H1 (cell line): ENCODE results near the gene GAB2. TPM values are rescaled to one million over a fixed set of nuclear protein-coding genes. Genes with fewer than 3 reads are reported as not detected.
"Not testable (repeated sequence)": the region's sequence is repeated elsewhere in the genome, so short reads cannot be mapped to it uniquely, and the experiment has no call there.

Source experiments
- CTCF ChIA-PET: fragments of 300-600 bp; sonication (Branson Sonifier 250); formaldehyde crosslinking; loops from one replicate; lab custom pipeline; 2021; ENCODE audit not compliant: partially characterized antibody; lab: Charles Lee
- POLR2A ChIA-PET: fragments of 300-600 bp; sonication (Branson Sonifier 250); formaldehyde crosslinking; loops from one replicate; lab custom pipeline; 2021; ENCODE audit warnings: inconsistent platforms; ENCODE audit not compliant: partially characterized antibody; lab: Charles Lee
- DNase-seq, 2 experiments: peaks; one replicate each; pipeline versions ENCODE4 v3.0.0 to v3.0.0-alpha.2; 2010 to 2022; ENCODE audit warnings: low spot score in 2 of 2, low read depth in 1 of 2, mixed read lengths in 1 of 2
- FAIRE-seq: peaks from 2 replicates; lab custom pipeline; 2011; peaks lifted over from hg19 to GRCh38; lab: Jason Lieb, UNC
- H2AFZ ChIP-seq: 2 replicates; pipeline ENCODE4 v1.8.1; 2012; ENCODE audit warnings: low read length, inconsistent platforms
- H2AK5ac ChIP-seq: 2 replicates; pipeline ENCODE4 v1.6.1; 2013; ENCODE audit warnings: low read depth, low read length
- H2BK120ac ChIP-seq: replicated peaks from 2 replicates; pipeline ENCODE3; 2013; ENCODE audit warnings: low read depth, low read length, inconsistent platforms
- H2BK12ac ChIP-seq: 2 replicates; pipeline ENCODE4 v1.6.1; 2013; ENCODE audit warnings: low read depth, low read length
- H2BK15ac ChIP-seq: 2 replicates; pipeline ENCODE4 v1.6.1; 2013; ENCODE audit warnings: low read length
- H2BK20ac ChIP-seq: 2 replicates; pipeline ENCODE4 v1.6.1; 2013; ENCODE audit warnings: low read length
- H2BK5ac ChIP-seq: 2 replicates; pipeline ENCODE4 v1.6.1; 2013; ENCODE audit warnings: low read depth, low read length
- H3K14ac ChIP-seq: 2 replicates; pipeline ENCODE4 v1.6.1; 2013; ENCODE audit warnings: inconsistent platforms; ENCODE audit not compliant: insufficient read length
- H3K18ac ChIP-seq: 2 replicates; pipeline ENCODE4 v1.6.1; 2013; ENCODE audit warnings: low read length; ENCODE audit errors: extremely low read depth
- H3K23ac ChIP-seq: 2 replicates; pipeline ENCODE4 v1.6.1; 2013; ENCODE audit warnings: inconsistent platforms; ENCODE audit not compliant: insufficient read length
- H3K23me2 ChIP-seq: 2 replicates; pipeline ENCODE4 v1.6.1; 2013; ENCODE audit warnings: low read depth, low read length
- H3K27ac ChIP-seq: 2 replicates; pipeline ENCODE4 v1.6.1; 2011; ENCODE audit warnings: low read depth, low read length, inconsistent platforms
- H3K27me3 ChIP-seq, 4 experiments: replicated peaks in 1 of 4; 1 replicate in 1 of 4; 2 replicates in 3 of 4; pipeline versions ENCODE4 v1.6.1 to v1.8.1; 2011 to 2013; ENCODE audit warnings: low read length in 3 of 4, mild to moderate bottlenecking in 3 of 4, inconsistent platforms in 2 of 4, mixed read lengths in 2 of 4, moderate library complexity in 1 of 4; ENCODE audit not compliant: control insufficient read depth in 3 of 4, insufficient read depth in 3 of 4; ENCODE audit errors: extremely low read depth in 1 of 4
- H3K36me3 ChIP-seq, 4 experiments: 2 replicates each; pipeline versions ENCODE4 v1.6.1 to v1.8.1; 2011 to 2013; ENCODE audit warnings: mild to moderate bottlenecking in 4 of 4, low read length in 3 of 4, moderate library complexity in 2 of 4, control low read depth in 1 of 4, inconsistent platforms in 1 of 4; ENCODE audit not compliant: insufficient read depth in 4 of 4, control insufficient read depth in 2 of 4
- H3K4ac ChIP-seq: replicated peaks from 2 replicates; pipeline ENCODE3; 2013; ENCODE audit warnings: low read length, low read depth, mixed read lengths, inconsistent platforms; ENCODE audit not compliant: insufficient read length
- H3K4me1 ChIP-seq, 4 experiments: replicated peaks in 1 of 4; 1 replicate in 1 of 4; 2 replicates in 3 of 4; pipeline versions ENCODE4 v1.6.1 to v1.8.1; 2011 to 2013; ENCODE audit warnings: low read length in 3 of 4, inconsistent platforms in 2 of 4, mixed read lengths in 1 of 4; ENCODE audit not compliant: insufficient read depth in 4 of 4, control insufficient read depth in 3 of 4
- H3K4me2 ChIP-seq, 2 experiments: 2 replicates each; pipeline versions ENCODE4 v1.6.1 to v1.8.1; 2011 to 2013; ENCODE audit warnings: low read depth in 2 of 2, low read length in 2 of 2, control low read depth in 1 of 2, inconsistent platforms in 1 of 2, mild to moderate bottlenecking in 1 of 2; ENCODE audit not compliant: insufficient read depth in 1 of 2
- H3K4me3 ChIP-seq, 4 experiments: fragments of 200-600, 300-600 bp in 1 of 4; sonication (generic), shearing (Covaris generic), sonication (Bioruptor Twin) in 1 of 4; 2 replicates each; pipeline versions ENCODE4 v1.5.1 to v1.8.1; 2011 to 2016; ENCODE audit warnings: low read length in 4 of 4, low read depth in 3 of 4, control low read depth in 2 of 4, inconsistent platforms in 2 of 4, mild to moderate bottlenecking in 2 of 4, mixed read lengths in 1 of 4, moderate library complexity in 1 of 4; ENCODE audit not compliant: insufficient read depth in 2 of 4; ENCODE audit errors: extremely low read depth in 1 of 4
- H3K56ac ChIP-seq: replicated peaks from 2 replicates; pipeline ENCODE3; 2013; ENCODE audit warnings: low read depth, mild to moderate bottlenecking, mixed read lengths, low read length, inconsistent platforms; ENCODE audit not compliant: insufficient read length
- H3K79me1 ChIP-seq: 2 replicates; pipeline ENCODE4 v1.6.1; 2013; ENCODE audit warnings: low read depth, low read length, control low read depth
- H3K79me2 ChIP-seq, 2 experiments: 2 replicates each; pipeline versions ENCODE4 v1.6.1 to v1.8.1; 2012 to 2013; ENCODE audit warnings: low read length in 2 of 2, mild to moderate bottlenecking in 2 of 2, inconsistent platforms in 1 of 2; ENCODE audit not compliant: insufficient read depth in 2 of 2, control insufficient read depth in 1 of 2
- H3K9ac ChIP-seq, 4 experiments: replicated peaks in 1 of 4; 1 replicate in 1 of 4; 2 replicates in 3 of 4; pipeline versions ENCODE4 v1.6.1 to v1.8.1; 2011 to 2013; ENCODE audit warnings: low read depth in 3 of 4, low read length in 3 of 4, control low read depth in 2 of 4, mild to moderate bottlenecking in 2 of 4, moderate library complexity in 2 of 4, inconsistent platforms in 1 of 4; ENCODE audit errors: extremely low read depth in 1 of 4
- H3K9me3 ChIP-seq, 2 experiments: 2 replicates each; pipeline versions ENCODE4 v1.6.1 to v1.8.1; 2012 to 2013; ENCODE audit warnings: mild to moderate bottlenecking in 2 of 2, moderate library complexity in 2 of 2, control low read depth in 1 of 2, inconsistent platforms in 1 of 2, low read depth in 1 of 2, low read length in 1 of 2, mixed read lengths in 1 of 2; ENCODE audit not compliant: insufficient read depth in 2 of 2
- H4K20me1 ChIP-seq, 2 experiments: replicated peaks in 1 of 2; 2 replicates each; pipeline versions ENCODE3 to v1.8.1; 2011 to 2013; ENCODE audit warnings: inconsistent platforms in 2 of 2, low read length in 2 of 2, mild to moderate bottlenecking in 1 of 2; ENCODE audit not compliant: insufficient read depth in 2 of 2, control insufficient read depth in 1 of 2
- H4K5ac ChIP-seq: 2 replicates; pipeline ENCODE4 v1.6.1; 2013; ENCODE audit warnings: low read length, low read depth, mixed read lengths, inconsistent platforms; ENCODE audit not compliant: insufficient read length
- H4K8ac ChIP-seq: 2 replicates; pipeline ENCODE4 v1.8.0; 2013; ENCODE audit warnings: mild to moderate bottlenecking, moderate library complexity, low read length, inconsistent platforms; ENCODE audit not compliant: insufficient read depth; ENCODE audit errors: extremely low read depth
- H4K91ac ChIP-seq: replicated peaks from 2 replicates; pipeline ENCODE3; 2013; ENCODE audit warnings: low read length, mixed read lengths, inconsistent platforms; ENCODE audit not compliant: insufficient read length
- WGBS, 2 experiments: shearing (Covaris generic) in 1 of 2; methylation state at CpG; one replicate each; pipeline versions ENCODE4 v1.1.6 to v1.1.7; 2013 to 2015; ENCODE audit warnings: low lambda C conversion rate in 2 of 2, mixed read lengths in 2 of 2, inconsistent platforms in 1 of 2, low coverage in 1 of 2, missing lambda C conversion rate in 1 of 2; ENCODE audit not compliant: insufficient replicate concordance in 2 of 2, insufficient coverage in 1 of 2, insufficient read length in 1 of 2; ENCODE audit errors: extremely low coverage in 1 of 2, missing lambda C conversion rate in 1 of 2; 5-methylcytosine and 5-hydroxymethylcytosine counted together
- polyA plus RNA-seq, 7 experiments: library from polyadenylated mRNA; depleted of rRNA in 3 of 7; stranded (reverse) in 5 of 7; unstranded in 2 of 7; fragments of >200 nt in 5 of 7; fragments of 200-250 nt in 2 of 7; gene quantifications; 1 replicate in 5 of 7; 2 replicates in 1 of 7; 4 replicates in 1 of 7; pipeline versions ENCODE4 v1.2.1 to v1.2.3, GENCODE V29; 2011 to 2013; ENCODE audit warnings: missing spikeins in 2 of 7, mixed read lengths in 2 of 7
- total RNA-seq: library from RNA; stranded (reverse); fragmentation: NEBNext Ultra II Directional; extraction: Animal tissue kit (Norgen Biotek cat#: 25700); gene quantifications from 2 replicates; pipeline ENCODE4 v1.2.1, GENCODE V29; 2021

Gene GAB2
- total and polyA plus RNA-seq, 2 of the 8 experiments (the other 6 are each of a cell fraction or from before 2014, with no cell fraction given), result 6.3 to 14.0 TPM

- H3K27me3 ChIP-seq, H3K9me3 ChIP-seq, H3K79me2 ChIP-seq, H4K20me1 ChIP-seq, H3K56ac ChIP-seq, H3K14ac ChIP-seq, H2BK15ac ChIP-seq, H2AK5ac ChIP-seq, H3K4me1 ChIP-seq, H3K23ac ChIP-seq, H4K5ac ChIP-seq, H3K4me3 ChIP-seq, H3K9ac ChIP-seq, FAIRE-seq, H3K4me2 ChIP-seq, H3K36me3 ChIP-seq, H2AFZ ChIP-seq, H3K18ac ChIP-seq, H3K79me1 ChIP-seq, H3K4ac ChIP-seq, H4K91ac ChIP-seq, POLR2A ChIA-PET, H2BK5ac ChIP-seq, H3K27ac ChIP-seq, H2BK12ac ChIP-seq, H3K23me2 ChIP-seq, H4K8ac ChIP-seq, H2BK120ac ChIP-seq, H2BK20ac ChIP-seq: not testable (repeated sequence)
- CTCF ChIA-PET, result interaction anchor here (0.7 to 1.4 kb wide), 3 partner anchors 9 to 196 kb away, joined by 4 to 5 read pairs (median 5); no protein-coding TSS in a partner anchor
- WGBS, 2 experiments, result 91% methylated on average over 6 of the region's 6 CpGs; no CpG with 5 or more reads in 1 of the 2 experiments
- peak in 1 of 2 experiments; percentile 28 for DNase-seq
Observed at GRCh38 chr11:78233046-78233445, 184.6 kb downstream of the GAB2 start.
